ENCODE results near the gene TMEM44.
"Not testable (repeated sequence)": the region's sequence is repeated elsewhere in the genome, so short reads cannot be mapped to it uniquely, and the experiment has no call there.

TMEM44 gene

GRCh38 chr3:194555175-194556062 is 77.8 kb downstream of the TMEM44 start:
- no peak for DNase-seq (ENCODE audit: low read depth in 2 of 2)

- DNase-seq (ENCODE audit: low read depth in 2 of 2): no peak
These were observed 78.6 kb downstream of the TMEM44 start for GRCh38 chr3:194554473-194555123.

- DNase-seq (ENCODE audit: low read depth in 2 of 2): no peak
These were observed 80.8 kb downstream of the TMEM44 start for GRCh38 chr3:194552327-194552949.

GRCh38 chr3:194549853-194550252 is 83.4 kb downstream of the TMEM44 start:
- DNase-seq (ENCODE audit: low read depth in 2 of 2): no peak

GRCh38 chr3:194548346-194549321 is 84.6 kb downstream of the TMEM44 start:
- DNase-seq (ENCODE audit: low read depth in 2 of 2): no peak

- no peak for DNase-seq (ENCODE audit: low read depth in 2 of 2)
These were observed 86.2 kb downstream of the TMEM44 start for GRCh38 chr3:194547042-194547441.

GRCh38 chr3:194545538-194545937 is 87.7 kb downstream of the TMEM44 start:
- not testable (repeated sequence) for DNase-seq (ENCODE audit: low read depth in 2 of 2)

- no peak for DNase-seq (ENCODE audit: low read depth in 2 of 2)
These were observed 89.7 kb downstream of the TMEM44 start for GRCh38 chr3:194543550-194543949.

- DNase-seq (ENCODE audit: low read depth in 2 of 2): no peak
These were observed 91.7 kb downstream of the TMEM44 start for GRCh38 chr3:194541483-194541882.

GRCh38 chr3:194540274-194540905 is 92.8 kb downstream of the TMEM44 start:
- DNase-seq (ENCODE audit: low read depth in 2 of 2): no peak

- DNase-seq (ENCODE audit: low read depth in 2 of 2): no peak
These were observed 93.7 kb downstream of the TMEM44 start for GRCh38 chr3:194539498-194539897.

- DNase-seq (ENCODE audit: low read depth in 2 of 2): no peak
These were observed 95.4 kb downstream of the TMEM44 start for GRCh38 chr3:194537732-194538247.

Measured in stimulated activated CD4-positive, alpha-beta T cell treated with anti-CD3 and anti-CD28 coated beads, Interleukin-1b, Interleukin-23, amount 100 ng/mL, for 1 hour (primary cell).